GM06990 (cell line): ENCODE measurements around the gene LYAR.

Source experiments
- DNase-seq: peaks from one replicate; pipeline ENCODE4 v3.0.0-alpha.2; 2011; ENCODE audit not compliant: insufficient read length; ENCODE audit errors: extremely low read depth
- H3K27me3 ChIP-seq: replicated peaks from 2 replicates; pipeline ENCODE4 v1.6.0; 2011; ENCODE audit warnings: low read length; ENCODE audit not compliant: control insufficient read depth, insufficient read depth
- H3K36me3 ChIP-seq: 2 replicates; pipeline ENCODE4 v1.5.1; 2011; ENCODE audit warnings: low read length; ENCODE audit not compliant: control insufficient read depth, insufficient read depth
- H3K4me3 ChIP-seq: replicated peaks from 2 replicates; pipeline ENCODE4 v1.5.1; 2011; ENCODE audit warnings: low read depth, mild to moderate bottlenecking, control low read depth, low read length
- CTCF ChIP-seq: IDR thresholded peaks from 2 replicates; pipeline ENCODE4 v1.5.1; 2011; ENCODE audit warnings: low read length, control low read depth, mild to moderate bottlenecking, inconsistent platforms; ENCODE audit not compliant: insufficient read depth, poor library complexity, severe bottlenecking

LYAR gene

GRCh38 chr4:4308800-4309441, 19.0 kb upstream of the LYAR start:
- no peak for DNase-seq
- Histone ChIP-seq H3K27me3 (no peaks in the 10 kb centered on the region), H3K4me3 (no peak overlapping the region), H3K36me3 (peaks cover 15% of the 10 kb centered on the region)
- TF ChIP-seq CTCF: no peak

GRCh38 chr4:4306920-4307319, 17.0 kb upstream of the LYAR start:
- TF ChIP-seq CTCF: no peak
- H3K4me3 ChIP-seq: no peak overlapping the region
- H3K27me3 ChIP-seq: no peaks in the 10 kb centered on the region
- no peak for DNase-seq
- peaks cover 11% of the 10 kb centered on the region for H3K36me3 ChIP-seq

- no peak for TF ChIP-seq CTCF
- peaks cover 13% of the 10 kb centered on the region for H3K36me3 ChIP-seq
- no peak for DNase-seq
- no peak overlapping the region for H3K4me3 ChIP-seq
- H3K27me3 ChIP-seq: no peaks in the 10 kb centered on the region
Observed at GRCh38 chr4:4302416-4302815, 12.5 kb upstream of the LYAR start.

- peaks cover 11% of the 10 kb centered on the region for H3K36me3 ChIP-seq
Observed at GRCh38 chr4:4302001-4302400, 12.0 kb upstream of the LYAR start.

GRCh38 chr4:4299006-4299405, 9.1 kb upstream of the LYAR start:
- peaks cover 6% of the 10 kb centered on the region for H3K36me3 ChIP-seq
- no peak overlapping the region for H3K4me3 ChIP-seq
- no peak for TF ChIP-seq CTCF

More at GRCh38 chr4:4302001-4302400, 12.0 kb upstream of the LYAR start:
- Histone ChIP-seq H3K4me3 (no peak overlapping the region), H3K27me3 (no peaks in the 10 kb centered on the region)
- DNase-seq: no peak
- TF ChIP-seq CTCF: no peak

More at GRCh38 chr4:4299006-4299405, 9.1 kb upstream of the LYAR start:
- H3K27me3 ChIP-seq: no peaks in the 10 kb centered on the region
- DNase-seq: no peak
